Lower lobe of right lung (tissue), 2 donors: ENCODE results near the gene ZNF227. TPM values are rescaled to one million over a fixed set of nuclear protein-coding genes. Genes with fewer than 3 reads are reported as not detected.
"Not testable (repeated sequence)": the region's sequence is repeated elsewhere in the genome, so short reads cannot be mapped to it uniquely, and the experiment has no call there.

ENCODE experiments used
- ATAC-seq, 2 donors: fragments of 200-7000 bp; cut with Tn5 transposase; one replicate each; pipeline ENCODE4 v1.9.1; 2020 to 2022; ENCODE audit warnings: mild to moderate bottlenecking in 2 of 2, moderate library complexity in 2 of 2
- DNase-seq: peaks from one replicate; pipeline ENCODE4 v3.0.0-alpha.2; 2020
- H3K27ac ChIP-seq: fragments of 200-600 bp; one replicate; pipeline ENCODE4 v1.8.0; 2022
- H3K27me3 ChIP-seq: fragments of 200-600 bp; one replicate; pipeline ENCODE4 v1.8.0; 2022; ENCODE audit warnings: low read depth
- H3K36me3 ChIP-seq: fragments of 200-600 bp; one replicate; pipeline ENCODE4 v1.8.0; 2022; ENCODE audit warnings: mild to moderate bottlenecking
- H3K4me1 ChIP-seq: fragments of 200-600 bp; one replicate; pipeline ENCODE4 v1.8.0; 2022
- H3K4me3 ChIP-seq: fragments of 200-600 bp; one replicate; pipeline ENCODE4 v1.8.0; 2022; ENCODE audit warnings: mild to moderate bottlenecking
- H3K9me3 ChIP-seq: fragments of 200-600 bp; one replicate; pipeline ENCODE4 v1.8.0; 2022
- CTCF ChIP-seq: fragments of 200-600 bp; IDR thresholded peaks from one replicate; pipeline ENCODE4 v1.8.0; 2022; ENCODE audit warnings: antibody characterized with exemption, mild to moderate bottlenecking
- intact Hi-C: fragments of 100-400 bp; cut with DNase I; formaldehyde crosslinking; loops from one replicate; pipeline ENCODE4 v1.11.0; 2022
- total RNA-seq: library from RNA; stranded (reverse); fragmentation: NEBNext Ultra II Directional; extraction: Animal tissue kit (Norgen Biotek cat#: 25700); gene quantifications from one replicate; pipeline ENCODE4 v1.2.1, GENCODE V29; 2021
- donor health status: DM: no; HTN: yes; CAD: no; lungs with severe emphysema.

The ZNF227 gene
- total RNA-seq, 1 donor from 2014 or later = 18.2 TPM

DNA sequence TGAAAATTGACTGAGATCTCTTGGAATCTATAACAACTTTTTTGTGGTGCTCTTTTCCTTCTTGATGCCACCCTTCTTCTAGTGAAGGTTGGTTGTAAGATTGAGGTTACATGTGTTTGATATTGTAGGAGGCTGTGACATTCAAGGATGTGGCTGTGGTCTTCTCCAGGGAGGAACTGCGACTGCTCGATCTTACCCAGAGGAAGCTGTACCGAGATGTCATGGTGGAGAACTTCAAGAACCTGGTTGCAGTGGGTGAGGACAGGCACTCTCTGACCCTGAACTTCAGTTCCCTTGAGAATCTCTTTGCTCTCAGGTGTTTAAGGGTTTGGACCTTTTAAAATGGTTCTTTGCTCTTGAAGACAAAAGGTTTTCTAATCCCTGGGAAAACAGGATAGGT lies 16.0 kb downstream of the ZNF227 start:
- Histone ChIP-seq H3K4me3 (no peak overlapping the region), H3K27me3 (no peaks in the 10 kb centered on the region), H3K27ac (no peak overlapping the region), H3K36me3 (peaks cover 61% of the 10 kb centered on the region), H3K4me1 (no peaks in the 10 kb centered on the region), H3K9me3 (peaks cover 78% of the 10 kb centered on the region)
- no peak for TF ChIP-seq CTCF
- intact Hi-C loops = no loop called here
- DNase-seq (no peak), ATAC-seq (no peak)

- no peak for TF ChIP-seq CTCF
- DNase-seq (no peak), ATAC-seq (no peak)
- H3K27ac ChIP-seq = no peak overlapping the region
- intact Hi-C loops = no loop called here
- no peaks in the 10 kb centered on the region for H3K27me3 ChIP-seq
- no peak overlapping the region for H3K4me3 ChIP-seq
- H3K36me3 ChIP-seq = peaks cover 86% of the 10 kb centered on the region
- no peaks in the 10 kb centered on the region for H3K4me1 ChIP-seq
- H3K9me3 ChIP-seq = peaks cover 93% of the 10 kb centered on the region
These were observed 20.5 kb downstream of the ZNF227 start for GRCh38 chr19:44232867-44233266.

DNA sequence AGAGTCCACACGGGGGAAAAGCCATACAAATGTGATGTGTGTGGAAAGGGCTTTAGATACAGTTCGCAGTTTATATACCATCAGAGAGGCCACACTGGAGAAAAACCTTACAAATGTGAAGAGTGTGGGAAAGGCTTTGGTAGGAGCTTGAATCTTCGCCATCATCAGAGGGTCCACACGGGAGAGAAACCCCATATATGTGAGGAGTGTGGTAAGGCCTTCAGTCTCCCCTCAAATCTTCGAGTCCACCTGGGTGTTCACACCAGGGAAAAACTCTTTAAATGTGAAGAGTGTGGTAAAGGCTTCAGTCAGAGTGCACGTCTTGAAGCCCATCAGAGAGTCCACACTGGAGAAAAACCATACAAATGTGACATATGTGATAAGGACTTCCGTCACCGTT lies 24.1 kb downstream of the ZNF227 start:
- Histone ChIP-seq H3K9me3 (peaks cover 93% of the 10 kb centered on the region), H3K27ac (no peak overlapping the region), H3K4me1 (no peaks in the 10 kb centered on the region), H3K4me3 (no peak overlapping the region), H3K27me3 (no peaks in the 10 kb centered on the region), H3K36me3 (peaks cover 51% of the 10 kb centered on the region)
- no peak for DNase-seq
- intact Hi-C loops = no loop called here
- no peak for TF ChIP-seq CTCF
- ATAC-seq = no peak

- DNase-seq, H3K4me3 ChIP-seq, ATAC-seq, H3K4me1 ChIP-seq, H3K27ac ChIP-seq, H3K27me3 ChIP-seq, H3K36me3 ChIP-seq, intact Hi-C loops: not testable (repeated sequence)
- peaks cover 100% of the 10 kb centered on the region for H3K9me3 ChIP-seq
These were observed 40.0 kb downstream of the ZNF227 start for GRCh38 chr19:44252332-44252731.

- H3K27me3 ChIP-seq, H3K4me1 ChIP-seq, H3K36me3 ChIP-seq, DNase-seq, H3K4me3 ChIP-seq, intact Hi-C loops, ATAC-seq, H3K27ac ChIP-seq: not testable (repeated sequence)
- peaks cover 98% of the 10 kb centered on the region for H3K9me3 ChIP-seq
These were observed 41.1 kb downstream of the ZNF227 start for GRCh38 chr19:44253392-44253791.

GRCh38 chr19:44254496-44254895 lies 42.2 kb downstream of the ZNF227 start:
- no peaks in the 10 kb centered on the region for H3K36me3 ChIP-seq
- no peaks in the 10 kb centered on the region for H3K27me3 ChIP-seq
- no peaks in the 10 kb centered on the region for H3K4me1 ChIP-seq
- H3K9me3 ChIP-seq = peaks cover 97% of the 10 kb centered on the region
- intact Hi-C loops = no loop called here
- TF ChIP-seq CTCF = no peak
- no peak overlapping the region for H3K4me3 ChIP-seq
- no peak overlapping the region for H3K27ac ChIP-seq
- ATAC-seq = no peak
- no peak for DNase-seq
